Measurements from ENCODE around the gene DCDC2B. TPM values are rescaled to one million over a fixed set of nuclear protein-coding genes. Genes with fewer than 3 reads are reported as not detected.

DCDC2B gene
- total RNA-seq, 1 experiment from 2014 or later = 0.27 TPM

DNA sequence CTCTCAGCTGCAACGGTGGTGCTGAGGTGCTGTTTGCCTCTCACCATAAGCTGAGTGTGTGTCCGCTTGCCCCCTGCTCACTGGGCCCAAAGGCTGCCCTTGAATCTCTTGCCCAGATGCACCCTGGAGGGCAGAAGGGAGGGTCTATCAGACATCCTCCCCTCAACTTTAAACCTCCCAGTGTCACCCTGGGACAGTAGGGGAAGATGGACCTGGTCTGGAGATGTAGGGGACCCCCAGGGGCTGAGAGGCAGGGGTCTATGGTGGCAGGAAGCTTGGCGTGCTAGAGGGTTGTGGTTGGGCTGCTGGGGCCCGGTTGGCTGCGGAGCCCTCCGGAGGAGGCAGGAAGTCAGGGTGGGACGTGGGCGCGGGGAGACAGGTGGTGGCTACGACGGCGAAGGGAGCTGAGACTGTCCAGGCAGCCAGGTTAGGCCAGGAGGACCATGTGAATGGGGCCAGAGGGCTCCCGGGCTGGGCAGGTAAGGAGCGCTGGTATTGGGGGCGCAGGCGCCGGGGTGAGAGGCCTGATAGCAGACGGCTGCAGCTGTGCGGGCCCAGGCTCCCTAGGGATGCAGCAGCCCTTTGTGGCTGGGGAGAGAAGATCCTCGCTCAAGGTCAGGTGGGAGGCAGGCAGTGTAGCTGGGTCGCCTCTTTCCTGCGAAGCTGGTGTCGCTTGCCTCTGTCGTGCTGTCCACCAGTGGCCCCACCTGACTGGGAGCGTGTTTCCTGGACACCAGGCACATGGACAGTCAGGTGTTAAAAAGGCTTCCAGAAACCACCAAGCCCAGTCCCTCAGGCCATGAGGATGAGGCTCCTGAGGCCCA is 42.2 kb downstream of the DCDC2B start, which contains the start of gene LCK:
Gene LCK, plus strand, starts transcription at position 373 of the 824 bp plus-strand sequence. CDS start 23,065 bp downstream, outside the sequence.
- Histone ChIP-seq H3K4me1 (ENCODE audit: control insufficient read depth in 1 of 2, insufficient read depth in 2 of 2, low read length in 2 of 2) (peaks cover 0 to 16% of the 10 kb centered on the region in 2 experiments; a peak in 3 of 4 replicates), H3K9me2 (ENCODE audit: insufficient read depth) (no peaks in the 10 kb centered on the region), H3K4me2 (ENCODE audit: low read length) (no peak within 1 kb of the TSS), H4K20me1 (ENCODE audit: insufficient read depth) (no peaks in the 10 kb centered on the region), H3K36me3 (ENCODE audit: control insufficient read depth in 1 of 2, insufficient read depth in 2 of 2, low read length in 2 of 2) (no peaks in the 10 kb centered on the region), H3K9ac (ENCODE audit: low read length) (no peak within 1 kb of the TSS), H3K4me3 (replicated peaks in 1 of 2; ENCODE audit: low read depth in 1 of 2, low read length in 2 of 2) (no peak within 1 kb of the TSS), H2AFZ (ENCODE audit: low read depth, low read length, poor library complexity, severe bottlenecking) (no peak within 1 kb of the TSS), H3K27me3 (ENCODE audit: insufficient read depth, low read length) (no peaks in the 10 kb centered on the region), H3K27ac (ENCODE audit: low read depth, low read length) (no peak within 1 kb of the TSS), H3K79me2 (ENCODE audit: insufficient read depth, low read length) (no peaks in the 10 kb centered on the region), H3K9me3 (ENCODE audit: control insufficient read depth in 1 of 2, insufficient read depth in 1 of 2, low read depth in 1 of 2, low read length in 2 of 2) (no peaks in the 10 kb centered on the region)
- intact Hi-C loops (cut with micrococcal nuclease) = no loop called here
- RAD21 ChIA-PET (ENCODE audit: low non-redundant PET in 1 of 2, low total read pairs in 2 of 2, uncharacterized antibody in 2 of 2, unreplicated experiment in 2 of 2) = no interaction called here
- TF ChIP-seq POLR2AphosphoS5 (IDR thresholded peaks at IDR 0.05; ENCODE audit: low read depth, low read length) (no peak), CTCF (IDR thresholded peaks at IDR 0.05 in 2 of 3, conservative IDR thresholded peaks at IDR 0.05 in 1 of 3; ENCODE audit: borderline replicate concordance in 1 of 3, insufficient read depth in 1 of 3, low read depth in 2 of 3, low read length in 2 of 3) (no peak), SRF (IDR thresholded peaks at IDR 0.05; ENCODE audit: low read depth) (no peak), CEBPB (IDR thresholded peaks at IDR 0.05; ENCODE audit: low read depth) (no peak), FOSL1 (IDR thresholded peaks at IDR 0.05; ENCODE audit: low read depth) (no peak), EZH2 (IDR thresholded peaks at IDR 0.05) (no peak), SP1 (IDR thresholded peaks at IDR 0.05; ENCODE audit: low read depth) (no peak), EZH2phosphoT487 (IDR thresholded peaks at IDR 0.05; ENCODE audit: borderline replicate concordance) (no peak), SIN3A (IDR thresholded peaks at IDR 0.05; ENCODE audit: low read depth) (no peak), TCF7L2 (IDR thresholded peaks at IDR 0.05; ENCODE audit: borderline replicate concordance, extremely low read depth, insufficient read depth, insufficient read length) (no peak), RAD21 (IDR thresholded peaks at IDR 0.05; ENCODE audit: low read depth) (no peak), EGR1 (IDR thresholded peaks at IDR 0.05; ENCODE audit: low read depth) (no peak), ZFX (IDR thresholded peaks at IDR 0.05) (no peak), JUND (IDR thresholded peaks at IDR 0.05) (no peak)
- TF ChIP-seq, protein P1, sequence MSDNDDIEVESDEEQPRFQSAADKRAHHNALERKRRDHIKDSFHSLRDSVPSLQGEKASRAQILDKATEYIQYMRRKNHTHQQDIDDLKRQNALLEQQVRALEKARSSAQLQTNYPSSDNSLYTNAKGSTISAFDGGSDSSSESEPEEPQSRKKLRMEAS (IDR thresholded peaks at IDR 0.05) = no peak
- TF ChIP-seq, protein P2, sequence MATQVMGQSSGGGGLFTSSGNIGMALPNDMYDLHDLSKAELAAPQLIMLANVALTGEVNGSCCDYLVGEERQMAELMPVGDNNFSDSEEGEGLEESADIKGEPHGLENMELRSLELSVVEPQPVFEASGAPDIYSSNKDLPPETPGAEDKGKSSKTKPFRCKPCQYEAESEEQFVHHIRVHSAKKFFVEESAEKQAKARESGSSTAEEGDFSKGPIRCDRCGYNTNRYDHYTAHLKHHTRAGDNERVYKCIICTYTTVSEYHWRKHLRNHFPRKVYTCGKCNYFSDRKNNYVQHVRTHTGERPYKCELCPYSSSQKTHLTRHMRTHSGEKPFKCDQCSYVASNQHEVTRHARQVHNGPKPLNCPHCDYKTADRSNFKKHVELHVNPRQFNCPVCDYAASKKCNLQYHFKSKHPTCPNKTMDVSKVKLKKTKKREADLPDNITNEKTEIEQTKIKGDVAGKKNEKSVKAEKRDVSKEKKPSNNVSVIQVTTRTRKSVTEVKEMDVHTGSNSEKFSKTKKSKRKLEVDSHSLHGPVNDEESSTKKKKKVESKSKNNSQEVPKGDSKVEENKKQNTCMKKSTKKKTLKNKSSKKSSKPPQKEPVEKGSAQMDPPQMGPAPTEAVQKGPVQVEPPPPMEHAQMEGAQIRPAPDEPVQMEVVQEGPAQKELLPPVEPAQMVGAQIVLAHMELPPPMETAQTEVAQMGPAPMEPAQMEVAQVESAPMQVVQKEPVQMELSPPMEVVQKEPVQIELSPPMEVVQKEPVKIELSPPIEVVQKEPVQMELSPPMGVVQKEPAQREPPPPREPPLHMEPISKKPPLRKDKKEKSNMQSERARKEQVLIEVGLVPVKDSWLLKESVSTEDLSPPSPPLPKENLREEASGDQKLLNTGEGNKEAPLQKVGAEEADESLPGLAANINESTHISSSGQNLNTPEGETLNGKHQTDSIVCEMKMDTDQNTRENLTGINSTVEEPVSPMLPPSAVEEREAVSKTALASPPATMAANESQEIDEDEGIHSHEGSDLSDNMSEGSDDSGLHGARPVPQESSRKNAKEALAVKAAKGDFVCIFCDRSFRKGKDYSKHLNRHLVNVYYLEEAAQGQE (IDR thresholded peaks at IDR 0.05; ENCODE audit: low read depth) = no peak
- TF ChIP-seq, protein P3, sequence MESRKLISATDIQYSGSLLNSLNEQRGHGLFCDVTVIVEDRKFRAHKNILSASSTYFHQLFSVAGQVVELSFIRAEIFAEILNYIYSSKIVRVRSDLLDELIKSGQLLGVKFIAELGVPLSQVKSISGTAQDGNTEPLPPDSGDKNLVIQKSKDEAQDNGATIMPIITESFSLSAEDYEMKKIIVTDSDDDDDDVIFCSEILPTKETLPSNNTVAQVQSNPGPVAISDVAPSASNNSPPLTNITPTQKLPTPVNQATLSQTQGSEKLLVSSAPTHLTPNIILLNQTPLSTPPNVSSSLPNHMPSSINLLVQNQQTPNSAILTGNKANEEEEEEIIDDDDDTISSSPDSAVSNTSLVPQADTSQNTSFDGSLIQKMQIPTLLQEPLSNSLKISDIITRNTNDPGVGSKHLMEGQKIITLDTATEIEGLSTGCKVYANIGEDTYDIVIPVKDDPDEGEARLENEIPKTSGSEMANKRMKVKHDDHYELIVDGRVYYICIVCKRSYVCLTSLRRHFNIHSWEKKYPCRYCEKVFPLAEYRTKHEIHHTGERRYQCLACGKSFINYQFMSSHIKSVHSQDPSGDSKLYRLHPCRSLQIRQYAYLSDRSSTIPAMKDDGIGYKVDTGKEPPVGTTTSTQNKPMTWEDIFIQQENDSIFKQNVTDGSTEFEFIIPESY (IDR thresholded peaks at IDR 0.05; ENCODE audit: extremely low read depth, insufficient replicate concordance, low read length) = no peak
- CTCF ChIA-PET = no interaction called here
- ATAC-seq (no peak), DNase-seq (ENCODE audit: low read depth, low spot score) (no peak)
- no TSS peak for BruUV-seq (replicated peaks)
- POLR2A ChIA-PET = no interaction called here

All from HCT116 (cell line).